Measurements from ENCODE around the gene PWWP2B. TPM values are rescaled to one million over a fixed set of nuclear protein-coding genes. Genes with fewer than 3 reads are reported as not detected.
"Not testable (repeated sequence)": the region's sequence is repeated elsewhere in the genome, so short reads cannot be mapped to it uniquely, and the experiment has no call there.

PWWP2B gene
- total RNA-seq, 2 donors from 2014 or later: 7.7 to 8.1 TPM

DNA sequence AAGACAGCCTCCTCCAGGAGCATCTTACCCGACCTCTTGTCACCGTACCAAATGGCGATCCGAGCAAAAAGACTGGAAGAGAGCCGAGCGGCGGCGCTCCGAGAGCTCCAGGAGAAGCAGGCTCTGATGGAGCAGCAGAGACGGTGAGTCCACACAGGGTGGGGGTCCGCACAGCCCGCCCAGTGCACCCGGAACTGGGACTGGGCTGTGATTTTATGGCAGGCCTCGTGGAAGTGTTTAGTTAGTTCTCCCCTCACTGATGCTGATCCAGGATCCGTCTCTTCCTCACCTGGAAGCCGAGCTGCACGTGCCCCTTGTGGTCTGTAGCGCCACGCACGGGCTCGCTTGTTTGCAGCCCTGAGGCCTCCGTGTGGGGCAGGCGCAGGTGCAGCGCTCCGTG lies 45.4 kb upstream of the PWWP2B start:
- Histone ChIP-seq H3K4me3 (no peak overlapping the region), H3K36me3 (no peaks in the 10 kb centered on the region), H3K27ac (no peak overlapping the region), H3K4me1 (no peaks in the 10 kb centered on the region), H3K9me3 (no peaks in the 10 kb centered on the region), H3K27me3 (no peaks in the 10 kb centered on the region)
- DNase-seq (ENCODE audit: low spot score): no peak
- TF ChIP-seq, protein P1, sequence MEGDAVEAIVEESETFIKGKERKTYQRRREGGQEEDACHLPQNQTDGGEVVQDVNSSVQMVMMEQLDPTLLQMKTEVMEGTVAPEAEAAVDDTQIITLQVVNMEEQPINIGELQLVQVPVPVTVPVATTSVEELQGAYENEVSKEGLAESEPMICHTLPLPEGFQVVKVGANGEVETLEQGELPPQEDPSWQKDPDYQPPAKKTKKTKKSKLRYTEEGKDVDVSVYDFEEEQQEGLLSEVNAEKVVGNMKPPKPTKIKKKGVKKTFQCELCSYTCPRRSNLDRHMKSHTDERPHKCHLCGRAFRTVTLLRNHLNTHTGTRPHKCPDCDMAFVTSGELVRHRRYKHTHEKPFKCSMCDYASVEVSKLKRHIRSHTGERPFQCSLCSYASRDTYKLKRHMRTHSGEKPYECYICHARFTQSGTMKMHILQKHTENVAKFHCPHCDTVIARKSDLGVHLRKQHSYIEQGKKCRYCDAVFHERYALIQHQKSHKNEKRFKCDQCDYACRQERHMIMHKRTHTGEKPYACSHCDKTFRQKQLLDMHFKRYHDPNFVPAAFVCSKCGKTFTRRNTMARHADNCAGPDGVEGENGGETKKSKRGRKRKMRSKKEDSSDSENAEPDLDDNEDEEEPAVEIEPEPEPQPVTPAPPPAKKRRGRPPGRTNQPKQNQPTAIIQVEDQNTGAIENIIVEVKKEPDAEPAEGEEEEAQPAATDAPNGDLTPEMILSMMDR (IDR thresholded peaks at IDR 0.05): no peak

DNA sequence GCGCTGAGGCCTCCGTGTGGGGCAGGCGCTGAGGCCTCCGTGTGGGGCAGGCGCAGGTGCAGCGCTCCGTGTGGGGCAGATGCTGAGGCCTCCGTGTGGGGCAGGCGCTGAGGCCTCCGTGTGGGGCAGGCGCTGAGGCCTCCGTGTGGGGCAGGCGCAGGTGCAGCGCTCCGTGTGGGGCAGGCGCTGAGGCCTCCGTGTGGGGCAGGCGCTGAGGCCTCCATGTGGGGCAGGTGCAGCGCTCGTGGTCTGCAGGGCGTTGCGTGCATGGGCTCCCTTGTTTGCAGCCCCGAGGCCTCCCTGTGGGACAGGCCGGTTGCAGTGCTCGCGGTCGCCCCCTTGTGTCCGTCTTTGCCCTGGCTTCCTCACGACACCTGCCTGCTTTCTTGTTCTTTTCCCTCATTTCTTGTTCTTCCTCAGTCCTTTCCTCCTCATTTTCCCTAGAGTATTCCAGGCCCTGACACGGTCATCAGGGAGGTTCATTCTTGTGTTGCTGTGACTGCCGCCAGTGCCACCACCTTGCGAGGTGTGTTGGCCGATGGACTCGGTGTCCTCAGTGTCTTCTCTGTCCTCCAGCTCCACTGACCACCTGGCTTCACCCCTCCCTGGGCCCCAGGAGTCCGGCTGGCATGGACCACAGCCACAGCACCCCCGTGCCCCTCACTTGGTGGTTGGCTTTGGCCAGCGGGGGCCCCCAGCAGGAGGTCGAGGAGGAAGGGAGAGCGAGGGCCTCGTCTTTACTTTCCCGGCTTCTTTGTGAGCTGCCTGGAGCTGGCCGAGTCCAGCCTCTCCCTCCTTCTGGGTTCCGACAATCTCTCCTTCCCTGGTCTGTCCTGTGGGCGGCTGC lies 44.3 kb upstream of the PWWP2B start:
- TF ChIP-seq, protein P1 (IDR thresholded peaks at IDR 0.05): peak; percentile 73 to 91
- not testable (repeated sequence) for H3K36me3 ChIP-seq, H3K27me3 ChIP-seq, H3K9me3 ChIP-seq, H3K4me3 ChIP-seq, H3K4me1 ChIP-seq, H3K27ac ChIP-seq
- peak; percentile 68 for DNase-seq (ENCODE audit: low spot score)

DNA sequence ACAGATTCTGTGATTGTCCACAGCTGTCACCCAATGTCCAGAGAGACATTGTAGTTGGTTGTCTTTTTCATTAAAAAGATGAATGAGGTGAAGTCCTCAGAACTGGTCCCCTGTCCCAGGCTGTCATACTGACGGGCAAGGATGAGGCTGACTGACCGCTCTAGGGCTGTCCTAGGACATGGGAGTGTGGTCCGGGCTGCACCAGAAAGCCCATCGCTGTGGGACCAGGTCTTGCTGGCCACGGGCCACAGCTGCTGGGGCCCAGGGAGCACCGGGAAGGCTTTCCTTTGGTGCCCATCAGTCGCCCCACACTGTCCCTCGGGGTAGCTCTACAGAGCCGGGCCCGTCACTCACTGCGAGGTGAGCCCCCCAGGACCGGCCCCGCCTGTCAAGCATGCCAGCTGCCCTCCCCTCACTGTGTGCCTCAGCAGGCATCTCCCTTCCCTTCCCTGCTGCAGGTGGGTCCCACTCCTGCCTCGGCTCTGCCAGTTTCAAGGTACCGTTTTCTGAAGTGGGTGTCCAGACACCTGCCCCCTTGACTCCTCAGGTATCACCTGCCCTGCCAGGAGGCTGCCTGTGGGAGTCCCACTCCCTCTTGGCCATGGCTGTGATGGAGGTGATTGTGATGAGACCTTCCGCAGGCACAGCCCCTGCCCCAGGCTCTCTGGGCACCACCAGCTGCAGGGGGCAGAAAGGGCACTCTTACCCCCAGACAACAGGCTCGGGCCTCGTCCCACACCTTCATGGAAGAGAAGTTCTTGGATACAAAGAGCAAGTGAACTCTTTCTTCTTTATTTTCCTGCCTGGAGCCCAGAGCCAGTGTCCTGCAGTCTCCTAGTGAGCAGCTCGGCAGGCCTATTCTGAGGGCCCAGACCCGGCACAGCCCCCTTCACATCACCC lies 43.3 kb upstream of the PWWP2B start:
- Histone ChIP-seq H3K4me1 (no peaks in the 10 kb centered on the region), H3K4me3 (no peak overlapping the region), H3K27ac (no peak overlapping the region), H3K36me3 (no peaks in the 10 kb centered on the region), H3K27me3 (no peaks in the 10 kb centered on the region), H3K9me3 (no peaks in the 10 kb centered on the region)
- TF ChIP-seq, protein P1 (IDR thresholded peaks at IDR 0.05): no peak
- no peak for DNase-seq (ENCODE audit: low spot score)

DNA sequence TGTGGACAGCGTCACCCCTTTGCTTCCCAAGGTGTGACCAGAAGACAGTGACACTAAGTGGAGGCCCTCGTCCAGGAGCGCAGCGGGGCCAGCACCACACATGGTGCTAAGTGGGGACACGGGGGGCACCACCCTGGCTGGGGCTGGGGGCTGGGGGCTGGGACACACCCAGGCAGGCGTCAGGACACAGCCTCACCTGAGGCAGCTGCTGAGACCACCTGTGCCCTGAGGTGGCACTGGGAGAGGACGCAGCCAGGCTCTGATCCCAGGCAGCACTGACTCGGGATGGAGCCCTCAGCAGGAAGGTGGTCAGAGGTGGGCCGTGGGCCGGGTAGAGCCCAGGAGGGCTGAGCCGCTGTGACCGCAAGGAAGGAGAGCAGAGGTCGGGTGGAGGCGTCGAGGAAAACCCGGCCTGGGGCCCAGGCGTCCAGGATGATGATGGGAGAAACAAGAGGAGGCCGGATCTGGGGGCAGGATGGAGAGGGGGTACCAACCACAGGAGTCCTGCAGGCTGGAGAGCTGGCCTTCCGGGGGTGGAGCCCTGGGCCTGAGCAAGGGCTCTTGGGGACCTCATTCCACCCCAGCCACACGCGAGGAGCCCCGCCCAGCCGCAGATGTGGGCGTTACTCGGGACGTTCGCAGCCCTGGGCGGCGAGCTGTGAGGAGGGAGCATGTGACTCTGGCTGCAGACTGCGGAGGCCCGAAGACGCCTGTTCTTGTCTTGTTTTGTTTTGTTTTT lies 42.5 kb upstream of the PWWP2B start:
- Histone ChIP-seq H3K4me3 (no peak overlapping the region), H3K9me3 (no peaks in the 10 kb centered on the region), H3K4me1 (no peaks in the 10 kb centered on the region), H3K36me3 (no peaks in the 10 kb centered on the region), H3K27ac (no peak overlapping the region), H3K27me3 (no peaks in the 10 kb centered on the region)
- DNase-seq (ENCODE audit: low spot score): no peak
- TF ChIP-seq, protein P1 (IDR thresholded peaks at IDR 0.05): no peak

DNA sequence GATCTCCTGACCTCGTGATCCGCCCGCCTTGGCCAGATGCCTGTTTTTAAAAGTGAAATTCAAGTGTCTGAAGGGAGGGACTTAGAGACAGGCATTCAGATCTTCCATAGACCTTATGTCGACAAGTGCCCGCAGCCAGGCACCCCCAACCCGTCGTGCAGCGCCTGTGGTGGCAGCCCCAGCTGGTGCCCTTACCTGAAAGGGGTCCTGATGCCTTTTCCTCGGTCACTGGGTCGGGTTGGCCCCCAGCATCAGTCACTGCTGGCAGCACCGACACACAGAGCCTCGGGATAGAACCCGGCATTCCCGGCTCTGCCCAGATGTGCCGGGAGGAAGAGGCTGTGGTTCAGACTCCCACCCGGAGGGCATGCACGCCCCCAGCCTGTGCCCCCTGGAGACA lies 41.7 kb upstream of the PWWP2B start:
- H3K27ac ChIP-seq: no peak overlapping the region
- no peaks in the 10 kb centered on the region for H3K4me1 ChIP-seq
- H3K27me3 ChIP-seq: no peaks in the 10 kb centered on the region
- H3K4me3 ChIP-seq: no peak overlapping the region
- TF ChIP-seq, protein P1 (IDR thresholded peaks at IDR 0.05): no peak
- H3K9me3 ChIP-seq: no peaks in the 10 kb centered on the region
- no peaks in the 10 kb centered on the region for H3K36me3 ChIP-seq
- no peak for DNase-seq (ENCODE audit: low spot score)

Measured in right atrium auricular region (tissue), 2 donors.